Globus pallidus (tissue), 1 donor: Measurements from ENCODE around the gene SARNP.
"Not testable (repeated sequence)": the region's sequence is repeated elsewhere in the genome, so short reads cannot be mapped to it uniquely, and the experiment has no call there.

Experiments used
- DNase-seq: peaks from one replicate; pipeline ENCODE4 v3.0.0-alpha.2; 2015; ENCODE audit warnings: low spot score

SARNP gene

DNA sequence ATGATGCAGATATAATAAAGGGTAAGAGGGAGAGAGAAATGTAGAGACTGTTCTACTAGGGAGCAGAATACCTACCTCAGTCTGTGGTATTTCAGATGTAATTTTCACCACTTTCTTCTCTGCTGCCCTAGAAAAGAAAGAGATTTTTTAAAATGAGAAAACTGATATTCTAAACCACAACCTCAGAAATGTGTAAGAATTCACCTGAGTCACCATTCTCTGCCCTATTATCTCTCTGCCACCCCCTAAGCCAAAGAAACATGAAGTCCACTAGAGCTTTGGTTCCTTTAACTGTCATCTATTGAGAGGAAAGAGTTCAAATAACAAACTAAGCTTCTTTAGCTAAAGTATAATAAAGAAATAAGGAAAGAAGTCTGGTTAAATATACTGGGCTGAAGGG is 21.6 kb downstream of the SARNP start:
- DNase-seq: no peak

DNA sequence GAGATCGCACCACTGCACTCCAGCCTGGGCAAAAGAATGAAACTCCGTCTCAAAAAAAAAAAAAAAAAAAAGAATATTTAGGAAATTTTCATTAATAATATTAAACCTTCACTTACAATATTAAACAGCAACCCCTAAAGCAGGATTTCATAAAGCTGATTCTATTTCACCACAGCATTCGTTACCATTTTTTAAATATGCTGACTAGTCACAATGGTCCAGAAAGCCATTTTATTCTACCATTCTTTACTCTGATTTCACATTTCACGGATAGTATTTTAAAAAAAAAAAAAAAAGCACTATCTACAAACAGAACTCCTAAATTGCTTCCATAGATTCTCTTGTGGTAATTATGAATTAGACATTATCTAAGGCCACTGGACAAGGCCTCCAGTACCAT is 27.6 kb downstream of the SARNP start:
- no peak for DNase-seq

DNA sequence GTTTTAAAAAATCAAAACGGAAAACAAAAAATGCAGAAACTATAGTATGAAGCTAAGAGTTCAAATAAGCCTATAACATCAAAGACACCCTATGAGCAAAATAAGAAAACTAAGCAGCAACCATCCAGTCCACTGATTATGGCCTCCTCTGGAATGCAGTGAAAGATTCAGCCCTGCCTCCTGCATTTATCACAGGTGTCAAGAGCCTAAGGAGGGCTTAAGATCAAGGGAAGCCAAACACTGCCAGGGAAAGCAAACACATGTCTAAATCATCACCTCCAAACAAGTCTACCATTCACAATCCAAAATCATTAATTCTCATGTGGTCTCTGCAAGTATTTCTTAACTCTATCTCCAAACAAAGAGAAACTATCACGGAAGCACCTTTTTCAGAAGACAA is 28.4 kb downstream of the SARNP start:
- no peak for DNase-seq

DNA sequence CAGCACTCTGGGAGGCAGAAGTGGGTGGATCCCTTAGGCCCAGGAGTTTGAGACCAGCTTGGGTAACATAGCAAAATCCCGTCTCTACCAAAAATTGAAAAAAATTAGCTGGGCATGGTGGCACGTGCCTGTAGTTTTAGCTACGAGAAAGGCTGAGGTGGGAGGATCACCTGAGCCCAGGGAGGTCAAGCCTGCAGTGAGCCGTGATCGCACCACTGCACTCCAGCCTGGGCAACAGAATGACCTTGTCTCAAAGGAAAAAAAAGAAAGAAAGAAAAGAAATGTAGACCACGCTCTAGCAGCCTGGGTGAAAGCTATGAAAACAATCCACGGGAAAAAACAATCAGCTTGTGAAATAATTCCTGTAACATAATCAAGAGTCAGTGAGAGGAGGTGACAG is 29.0 kb downstream of the SARNP start:
- DNase-seq: no peak

DNA sequence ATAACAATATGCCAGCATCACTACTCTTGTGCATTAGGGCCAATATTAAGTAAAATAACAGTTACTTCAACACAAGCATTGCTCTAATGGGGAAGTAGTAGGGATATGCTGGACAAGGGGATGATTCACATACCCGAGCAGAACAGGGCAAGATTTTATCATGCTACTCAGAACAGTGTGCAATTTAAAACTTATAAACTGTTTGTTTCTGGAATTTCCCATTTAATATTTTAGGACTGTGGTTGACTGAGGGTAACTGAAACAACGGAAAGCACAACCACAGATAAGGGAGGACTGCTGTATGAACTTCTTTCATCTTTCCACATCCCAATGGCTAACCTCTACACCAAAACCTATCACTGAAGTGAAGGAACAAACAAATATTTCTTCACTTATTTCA is 36.8 kb downstream of the SARNP start:
- DNase-seq: no peak

DNA sequence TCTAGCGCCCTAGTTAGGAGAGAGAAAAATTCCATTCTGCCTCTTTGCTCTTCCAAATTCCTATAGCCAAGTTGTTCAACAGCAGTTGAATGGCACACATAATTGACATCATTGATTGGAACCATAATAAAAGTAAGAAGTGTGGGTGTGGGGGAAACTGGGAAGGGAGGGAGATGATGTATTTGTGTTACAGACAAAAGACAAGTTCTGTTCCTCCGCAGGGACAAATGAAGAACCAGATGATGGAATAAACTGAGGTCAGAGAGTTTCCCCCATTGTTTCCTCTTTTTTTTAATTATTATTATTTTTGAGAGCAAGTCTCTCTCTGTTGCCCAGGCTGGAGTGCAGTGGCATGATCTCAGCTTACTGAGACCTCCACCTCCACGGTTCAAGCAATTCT is 39.7 kb downstream of the SARNP start:
- no peak for DNase-seq

DNA sequence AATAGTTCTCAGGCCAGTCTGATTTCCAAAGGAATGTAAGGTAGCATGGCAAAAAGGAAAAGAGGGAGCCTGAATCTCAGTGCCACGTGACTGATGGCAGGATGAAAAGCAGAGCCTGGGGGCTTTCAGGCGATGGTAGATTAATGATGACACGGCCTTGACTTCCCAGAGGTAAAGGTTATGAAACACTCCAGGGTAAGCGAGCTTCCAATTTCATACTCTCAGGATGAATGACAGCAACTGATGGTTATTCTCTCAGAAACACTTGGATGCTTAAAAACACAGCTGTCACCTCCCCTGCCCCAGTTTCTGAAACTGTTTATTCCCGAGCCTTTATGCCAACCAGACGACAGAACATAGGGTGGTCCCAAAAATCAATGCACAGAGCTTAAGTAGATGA is 45.8 kb downstream of the SARNP start:
- no peak for DNase-seq

DNA sequence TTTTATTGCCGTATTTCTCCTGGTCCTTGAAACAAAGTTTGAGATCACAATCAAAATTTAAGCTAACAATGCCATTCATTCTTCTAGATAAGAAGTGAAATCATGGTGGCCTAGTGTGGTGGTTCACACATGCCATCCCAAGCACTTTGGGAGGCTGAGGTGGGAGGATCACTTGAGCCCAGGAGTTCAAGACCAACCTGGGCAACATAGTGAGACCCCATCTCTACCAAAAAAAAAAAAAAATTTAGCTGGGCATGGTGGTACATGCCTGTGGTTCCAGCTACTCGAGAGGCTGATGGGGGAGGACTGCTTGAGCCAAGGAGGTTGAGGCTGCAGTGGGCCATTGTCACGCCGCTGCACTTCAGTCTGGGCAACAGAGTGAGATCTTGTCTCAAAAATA is 50.4 kb downstream of the SARNP start:
- no peak for DNase-seq

DNA sequence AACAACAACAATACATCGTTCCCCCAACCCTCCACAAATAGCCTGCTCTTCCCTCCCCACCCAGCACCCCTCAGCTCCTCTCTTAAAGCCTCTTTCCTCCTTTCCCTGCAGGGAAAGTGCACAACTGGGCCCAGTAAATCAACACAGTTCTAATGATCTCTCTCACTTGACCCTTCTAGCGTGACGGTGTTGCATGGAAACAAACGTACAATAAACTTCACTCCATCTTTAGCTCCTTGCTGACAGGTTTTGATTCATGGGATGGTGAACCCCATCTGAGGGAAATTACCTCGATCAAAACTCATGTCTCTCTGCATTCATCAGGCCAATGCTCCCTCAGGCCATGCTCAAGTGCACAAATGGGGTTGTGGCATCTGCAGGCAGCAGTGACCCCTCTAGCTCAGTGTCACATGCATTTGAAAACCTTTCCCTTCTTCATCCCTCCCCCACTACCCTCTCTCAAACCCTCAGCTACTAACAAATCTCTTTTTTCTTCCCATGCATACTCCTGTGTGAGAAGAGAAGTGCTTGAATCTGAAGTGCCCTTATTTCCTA is 51.7 kb downstream of the SARNP start:
- no peak for DNase-seq

DNA sequence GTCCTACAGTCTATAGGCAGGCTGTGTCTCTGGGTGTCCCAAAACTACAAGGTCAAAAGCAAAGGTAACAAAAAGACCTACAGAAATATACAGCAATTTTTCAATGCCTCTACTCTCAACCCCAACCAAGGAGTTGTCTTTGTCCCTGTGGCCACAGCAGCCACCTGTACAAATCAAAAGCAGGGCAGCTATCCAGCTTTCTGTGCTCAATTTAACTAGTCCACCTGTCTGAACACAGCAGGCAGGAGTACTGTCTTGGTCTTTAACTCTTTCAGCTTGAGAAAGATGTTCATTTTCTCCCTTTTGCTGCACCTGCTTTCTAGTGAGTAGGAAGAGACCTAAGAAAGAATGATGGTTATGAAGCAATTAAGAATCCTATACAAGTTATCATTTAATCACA is 54.9 kb downstream of the SARNP start:
- DNase-seq: no peak

DNA sequence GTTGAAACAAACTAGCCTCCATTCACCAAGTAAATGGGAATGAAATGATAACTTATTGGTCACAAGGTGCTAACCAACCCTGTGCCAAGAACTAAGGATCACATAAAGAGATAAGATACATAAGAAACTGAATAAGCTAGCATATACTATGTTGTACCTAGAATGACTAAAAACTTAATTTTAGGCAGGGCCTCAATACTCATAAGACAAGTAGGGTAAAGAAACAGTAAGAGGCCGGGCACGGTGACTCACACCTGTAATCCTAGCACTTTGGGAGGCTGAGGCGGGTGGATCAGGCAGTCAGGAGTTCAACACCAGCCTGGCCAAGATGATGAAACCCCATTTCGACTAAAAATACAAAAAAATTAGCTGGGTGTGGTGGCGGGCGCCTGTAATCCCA is 56.9 kb downstream of the SARNP start:
- DNase-seq: no peak

DNA sequence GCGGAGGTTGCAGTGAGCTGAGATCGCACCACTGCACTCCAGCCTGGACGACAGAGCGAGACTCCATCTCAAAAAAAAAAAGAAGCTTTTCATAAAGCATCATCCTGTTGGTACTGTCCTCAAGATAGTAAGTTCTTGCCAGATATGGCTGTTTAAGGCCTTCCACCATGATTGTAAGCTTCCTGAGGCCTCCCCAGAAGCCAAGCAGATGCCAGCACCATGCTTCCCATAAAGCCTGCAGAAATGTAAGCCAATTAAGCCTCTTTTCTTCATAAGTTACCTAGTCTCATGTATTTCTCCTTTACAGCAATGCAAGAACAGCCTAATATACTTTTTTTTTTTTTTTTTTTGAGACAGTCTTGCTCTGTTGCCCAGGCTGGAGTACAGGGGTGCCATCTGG is 58.9 kb downstream of the SARNP start:
- not testable (repeated sequence) for DNase-seq

DNA sequence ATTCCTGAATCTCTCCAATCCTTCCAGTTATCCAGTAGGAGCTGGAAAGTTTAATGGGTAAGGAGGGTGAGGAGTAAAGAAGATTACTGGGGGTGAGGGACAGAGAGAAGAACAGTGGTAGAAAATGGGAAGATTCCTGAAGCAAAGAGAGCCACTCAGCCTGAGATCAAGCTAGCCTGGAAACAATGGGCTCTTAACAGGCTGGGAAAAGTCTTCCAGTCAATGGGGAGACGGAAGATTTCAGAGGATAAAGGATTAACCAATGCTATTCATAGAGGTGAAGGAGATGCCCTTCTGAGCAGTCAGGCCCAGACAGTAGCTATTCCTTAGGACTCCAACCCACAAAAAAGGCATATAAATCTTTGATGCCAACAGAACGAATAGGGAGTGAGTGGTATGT is 59.8 kb downstream of the SARNP start:
- DNase-seq: no peak

DNA sequence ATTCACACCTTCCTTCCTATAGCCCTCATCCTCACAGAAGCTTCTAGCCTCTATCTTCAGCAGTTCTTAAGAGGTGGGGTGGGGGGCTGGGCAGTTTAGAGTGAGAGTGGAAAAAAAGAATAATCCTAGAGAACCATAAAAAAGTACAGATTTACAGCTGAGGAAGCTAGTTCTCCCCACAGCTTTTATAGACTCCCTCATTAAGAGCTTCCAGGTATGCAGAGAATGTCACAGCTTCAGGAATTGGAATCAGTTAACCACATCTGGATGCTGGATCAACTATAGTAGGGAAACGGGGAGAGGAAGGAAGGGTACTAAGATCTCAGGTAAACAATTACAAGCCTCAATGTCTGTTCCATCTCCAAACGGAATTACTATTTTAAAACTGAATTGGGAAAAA is 62.3 kb downstream of the SARNP start:
- no peak for DNase-seq

DNA sequence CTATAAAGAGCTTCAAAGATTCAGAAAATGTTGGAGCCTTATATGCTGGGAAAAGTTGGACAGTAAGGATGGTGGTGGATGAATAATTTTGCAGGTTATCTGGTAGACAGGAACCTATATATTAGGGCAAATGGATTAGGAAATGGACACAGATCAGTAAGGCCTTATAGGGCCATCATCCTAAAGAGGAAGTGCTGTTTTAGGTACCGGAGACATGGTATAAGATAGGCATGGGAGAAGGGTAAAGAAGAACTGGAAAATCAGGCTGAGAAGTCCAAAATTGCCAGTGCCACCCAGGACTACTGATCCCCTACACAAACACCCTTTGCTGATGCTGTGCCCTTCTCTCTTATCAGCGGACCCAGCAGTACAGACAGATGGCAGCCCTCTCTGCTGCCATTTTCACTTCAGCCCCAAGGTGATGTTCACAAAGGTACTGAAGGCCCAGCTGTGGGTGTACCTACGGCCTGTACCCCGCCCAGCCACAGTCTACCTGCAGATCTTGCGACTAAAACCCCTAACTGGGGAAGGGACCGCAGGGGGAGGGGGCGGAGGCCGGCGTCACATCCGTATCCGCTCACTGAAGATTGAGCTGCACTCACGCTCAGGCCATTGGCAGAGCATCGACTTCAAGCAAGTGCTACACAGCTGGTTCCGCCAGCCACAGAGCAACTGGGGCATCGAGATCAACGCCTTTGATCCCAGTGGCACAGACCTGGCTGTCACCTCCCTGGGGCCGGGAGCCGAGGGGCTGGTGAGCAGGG is 69.1 kb downstream of the SARNP start:
- DNase-seq: no peak

DNA sequence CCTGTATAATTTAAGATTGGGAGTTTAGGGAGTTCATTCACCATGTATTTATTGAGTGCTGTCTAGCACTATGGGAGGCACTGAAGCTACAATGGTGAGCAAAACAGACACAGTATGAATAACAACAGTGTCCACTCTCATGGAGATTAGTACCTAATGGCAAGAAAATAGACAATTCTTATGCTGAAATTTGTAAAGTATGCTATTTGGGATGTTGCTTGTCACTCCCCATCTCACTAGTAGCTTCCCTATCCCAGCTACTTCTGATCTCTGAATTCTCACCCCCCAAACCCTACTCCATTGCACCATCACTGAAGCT is 70.7 kb downstream of the SARNP start:
- no peak for DNase-seq

DNA sequence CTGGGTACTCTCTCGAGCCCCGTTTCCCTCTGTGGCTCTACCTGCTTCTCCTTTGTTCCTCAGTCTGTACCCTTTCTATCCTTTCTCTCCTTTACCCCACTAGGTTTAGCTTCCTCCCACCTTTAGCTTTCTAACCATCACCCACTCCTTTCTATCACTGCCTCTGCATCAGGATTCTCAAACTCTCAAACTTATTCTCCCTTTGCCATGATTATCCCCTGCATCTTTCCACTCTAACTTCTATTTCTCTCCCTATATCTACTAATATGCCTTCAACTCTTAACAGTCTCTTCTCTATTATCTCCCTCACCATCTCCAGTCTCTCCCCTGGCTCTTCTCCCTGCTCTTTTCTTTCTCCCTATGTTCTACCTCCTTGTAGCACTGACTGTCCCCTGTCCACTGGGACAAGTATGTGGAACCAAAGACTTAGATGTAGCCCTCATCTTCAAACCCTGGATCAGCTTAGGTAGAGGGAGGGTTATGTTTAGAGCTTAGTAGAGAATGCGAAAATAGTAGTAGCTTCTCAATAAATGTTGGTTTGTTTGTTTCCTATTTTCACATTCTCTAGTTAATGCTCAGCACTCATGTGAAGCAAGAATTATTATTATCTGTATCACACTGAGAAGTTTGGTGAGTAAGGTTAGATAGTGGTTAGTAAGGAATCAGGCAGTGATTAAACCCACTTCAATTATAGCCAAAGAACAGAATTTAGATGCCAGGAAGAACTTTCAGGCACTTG is 71.2 kb downstream of the SARNP start:
- DNase-seq: no peak

DNA sequence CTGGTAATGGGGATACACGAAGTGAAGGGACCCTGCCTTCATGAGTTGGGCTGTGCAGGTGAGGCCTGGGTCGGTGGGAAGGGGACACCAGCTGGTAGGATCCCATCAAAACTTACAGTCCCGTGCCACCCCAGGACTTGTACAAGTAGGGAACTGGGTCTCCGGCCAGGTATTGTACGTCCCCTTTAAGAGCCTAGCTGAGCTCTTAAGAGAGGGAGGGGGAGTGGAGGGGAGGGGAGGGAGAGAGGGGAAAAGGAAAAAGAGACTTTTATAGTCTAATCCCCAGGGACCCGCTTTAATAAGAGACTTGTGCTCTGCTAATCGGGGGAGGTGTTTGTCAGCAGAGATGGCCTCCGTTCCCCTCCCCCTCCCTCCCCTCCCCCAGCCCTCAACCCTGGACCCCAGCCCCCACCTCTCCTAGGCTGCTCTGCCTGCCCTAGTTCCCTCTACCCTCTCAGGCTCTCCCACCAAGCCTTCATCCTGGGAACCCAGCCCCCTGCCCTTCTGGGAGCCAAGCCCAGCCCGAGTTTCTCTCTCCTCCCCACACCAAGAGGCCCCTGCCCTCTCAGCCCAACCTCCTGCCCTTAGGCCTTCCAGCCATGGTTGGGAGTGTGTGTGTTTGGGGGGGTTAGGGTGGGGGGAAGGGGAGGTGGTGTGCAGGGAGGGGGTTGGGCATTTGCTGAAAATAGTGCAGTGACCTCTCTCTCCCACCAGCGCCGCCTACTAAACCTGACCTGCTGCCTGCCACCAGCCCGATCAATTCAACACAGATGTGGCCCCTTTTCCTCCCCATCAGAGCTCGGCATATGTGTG is 72.0 kb downstream of the SARNP start:
- no peak for DNase-seq

DNA sequence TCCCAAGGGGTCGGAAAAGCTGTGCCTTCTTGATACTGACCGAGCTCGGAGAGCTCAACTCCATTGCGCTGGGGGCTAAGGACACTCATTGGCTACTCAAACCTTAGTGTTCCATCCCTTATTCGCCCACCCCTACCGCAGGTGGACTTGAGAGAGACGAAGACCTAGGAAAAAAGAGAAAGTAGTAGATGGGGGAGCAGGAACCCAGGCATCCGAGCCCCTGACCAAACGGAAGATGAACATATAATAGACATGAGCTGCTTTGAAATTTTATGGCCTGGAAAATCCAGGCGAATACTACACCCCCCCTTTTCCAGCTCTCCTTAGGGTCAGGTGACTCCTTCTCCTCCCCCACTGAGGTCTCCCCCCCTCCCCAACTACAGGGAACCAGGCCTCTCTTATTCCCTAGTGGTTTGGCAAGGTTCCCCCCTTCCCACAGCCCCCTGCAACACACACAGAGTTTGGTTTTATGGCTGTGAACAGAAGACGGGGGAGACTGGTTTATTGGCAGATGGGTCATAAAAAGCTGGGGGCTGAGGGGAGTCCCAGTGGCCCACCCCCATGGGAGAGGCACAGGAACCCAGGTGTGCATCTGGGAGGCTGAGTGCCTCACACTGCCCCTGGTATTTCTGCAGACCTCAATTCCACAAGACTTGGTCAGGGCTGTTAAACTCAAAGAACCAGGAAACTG is 73.0 kb downstream of the SARNP start:
- DNase-seq: no peak

DNA sequence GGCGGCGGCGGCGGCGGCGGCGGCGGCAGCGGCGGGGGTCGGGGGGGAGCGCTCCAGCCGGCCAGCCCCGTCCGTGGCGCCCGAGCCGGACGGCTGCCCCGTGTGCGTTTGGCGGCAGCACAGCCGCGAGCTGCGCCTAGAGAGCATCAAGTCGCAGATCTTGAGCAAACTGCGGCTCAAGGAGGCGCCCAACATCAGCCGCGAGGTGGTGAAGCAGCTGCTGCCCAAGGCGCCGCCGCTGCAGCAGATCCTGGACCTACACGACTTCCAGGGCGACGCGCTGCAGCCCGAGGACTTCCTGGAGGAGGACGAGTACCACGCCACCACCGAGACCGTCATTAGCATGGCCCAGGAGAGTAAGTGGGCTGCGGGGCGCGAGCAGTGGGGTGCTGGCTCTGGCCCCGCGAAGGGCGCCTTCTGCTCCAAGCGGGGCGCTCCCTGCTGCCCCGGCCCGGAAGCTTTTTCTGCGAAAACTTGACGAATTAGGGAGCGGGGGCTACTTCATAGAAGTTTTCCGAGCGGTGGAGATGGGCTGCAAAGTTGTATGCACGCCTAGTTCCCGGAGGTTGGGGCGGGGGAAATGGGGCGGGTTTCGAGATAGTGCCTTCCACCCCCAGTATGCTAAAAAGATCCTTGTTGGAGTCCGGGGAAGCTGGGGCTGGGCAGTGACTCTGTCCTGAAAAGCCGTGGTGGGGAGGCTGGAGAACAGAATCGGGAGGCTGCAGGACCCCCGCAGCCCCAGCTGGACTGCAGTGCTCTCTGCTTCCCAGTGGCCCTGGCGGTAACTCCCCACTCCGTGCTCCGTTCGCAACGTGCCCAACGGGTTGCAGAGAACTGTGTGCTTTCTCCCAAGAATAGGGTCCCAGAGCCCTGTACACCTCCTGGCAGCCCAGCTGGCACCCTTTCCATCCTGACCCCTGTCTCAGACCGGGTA is 73.9 kb downstream of the SARNP start:
- DNase-seq: no peak
